Measurements from ENCODE around the gene EPOP. TPM values are rescaled to one million over a fixed set of nuclear protein-coding genes. Genes with fewer than 3 reads are reported as not detected.

The EPOP gene
- total RNA-seq, 1 experiment from 2014 or later: 12.6 TPM

DNA sequence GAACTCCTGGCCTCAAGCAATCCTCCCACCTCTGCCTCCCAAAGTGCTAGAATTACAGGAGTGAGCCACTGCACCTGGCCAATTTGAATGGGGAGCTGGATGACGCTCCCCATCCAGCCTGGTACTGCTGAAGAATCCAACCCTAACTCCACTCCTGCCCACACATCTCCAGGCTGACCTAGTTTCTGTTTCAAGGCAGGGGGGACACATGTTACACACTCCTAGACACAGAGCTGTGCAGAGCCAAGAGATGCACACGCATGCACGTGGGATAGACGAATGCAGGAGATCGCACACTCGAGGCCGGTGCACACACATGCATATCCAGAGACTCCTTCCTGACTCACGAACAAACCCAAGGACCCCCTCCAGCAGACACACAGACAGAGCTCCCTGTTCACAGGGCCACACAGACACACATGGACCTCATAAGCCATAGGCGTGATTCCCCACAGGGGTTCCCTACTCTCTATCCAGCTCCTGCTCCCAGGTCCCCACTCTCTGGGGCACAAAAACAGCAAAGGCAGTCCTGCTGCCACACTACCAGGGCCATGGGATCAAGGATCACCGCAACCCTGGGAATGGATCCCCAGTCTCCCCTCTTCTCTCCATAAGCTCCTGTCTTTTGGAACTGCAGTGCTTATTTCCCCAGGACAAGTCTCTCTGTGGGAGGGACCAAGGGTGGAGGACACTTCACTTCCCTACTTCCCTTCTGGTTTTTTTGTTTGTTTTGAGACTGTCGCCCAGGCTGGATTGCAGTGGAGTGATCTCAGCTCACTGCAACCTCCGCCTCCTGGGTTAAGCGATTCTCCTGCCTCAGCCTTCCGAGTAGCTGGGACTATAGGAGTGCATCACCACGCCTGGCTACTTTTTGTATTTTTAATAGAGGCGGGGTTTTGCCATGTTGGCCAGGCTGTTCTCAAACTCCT, 14.4 kb downstream of the EPOP start:
- Histone ChIP-seq H3K9me2 (replicated peaks; ENCODE audit: low read length) (no peaks in the 10 kb centered on the region), H3K4me1 (ENCODE audit: insufficient read depth, low read length) (no peaks in the 10 kb centered on the region), H3K27ac (ENCODE audit: low read length) (no peak overlapping the region), H3K79me2 (ENCODE audit: low read length) (no peaks in the 10 kb centered on the region), H2AFZ (ENCODE audit: low read length) (no peak overlapping the region), H3K9me3 (ENCODE audit: low read length) (no peaks in the 10 kb centered on the region), H4K20me1 (ENCODE audit: low read length) (no peaks in the 10 kb centered on the region), H3K36me3 (ENCODE audit: low read depth, low read length) (no peaks in the 10 kb centered on the region), H3K27me3 (ENCODE audit: low read length) (no peaks in the 10 kb centered on the region), H3K4me3 (ENCODE audit: low read length) (no peak overlapping the region), H3F3A (ENCODE audit: low read length, unreplicated experiment) (no peaks in the 10 kb centered on the region), H3K9ac (ENCODE audit: low read length) (no peak overlapping the region), H3K4me2 (ENCODE audit: low read length) (no peak overlapping the region)
- no peak for TF ChIP-seq EZH2 (IDR thresholded peaks at IDR 0.05; ENCODE audit: low read length, unreplicated experiment)
- TF ChIP-seq EZH2phosphoT487 (IDR thresholded peaks at IDR 0.05; ENCODE audit: borderline replicate concordance, low read length): no peak
- TF ChIP-seq CTCF (conservative IDR thresholded peaks at IDR 0.05; ENCODE audit: low read depth, low read length): no peak
- no TSS peak for BruUV-seq (replicated peaks)
- intact Hi-C loops (cut with micrococcal nuclease): loop anchor here (10.0 kb wide), 1 partner anchor 236 kb away; the partner anchor contains the start of gene ARHGAP23
- CTCF ChIA-PET: no interaction called here
- no peak for ATAC-seq
- peak; percentile 6 for DNase-seq
- POLR2A ChIA-PET (ENCODE audit: unreplicated experiment): no interaction called here

DNA sequence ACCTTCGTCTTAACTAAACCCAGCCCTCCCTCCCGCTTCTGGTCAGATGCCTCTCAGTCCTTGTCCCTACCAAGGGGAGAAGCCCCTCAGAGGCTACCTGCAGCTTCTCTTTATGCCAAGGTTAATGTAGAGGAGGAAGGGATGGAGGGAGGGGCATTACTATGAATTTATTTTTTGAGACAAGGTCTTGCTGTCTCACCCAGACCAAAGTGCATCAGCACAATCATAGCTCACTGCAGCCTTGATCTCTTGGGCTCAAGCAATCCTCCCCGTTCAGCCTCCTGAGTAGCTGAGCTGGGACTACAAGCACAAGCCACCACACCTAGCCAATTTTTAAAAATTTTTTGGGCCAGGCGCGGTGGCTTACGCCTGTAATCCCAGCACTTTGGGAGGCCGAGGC, 15.3 kb downstream of the EPOP start:
- POLR2A ChIA-PET (ENCODE audit: unreplicated experiment): no interaction called here

More for the DNA sequence above, 15.3 kb downstream of the EPOP start:
- no peaks in the 10 kb centered on the region; the same call in 1 of the 2 replicates for H3K27me3 ChIP-seq (ENCODE audit: low read length)
- no peaks in the 10 kb centered on the region for H3K36me3 ChIP-seq (ENCODE audit: low read depth, low read length)
- ATAC-seq (no peak), DNase-seq (no peak)
- CTCF ChIA-PET: no interaction called here
- H3K27ac ChIP-seq (ENCODE audit: low read length): no peak overlapping the region
- H3K4me1 ChIP-seq (ENCODE audit: insufficient read depth, low read length): no peaks in the 10 kb centered on the region
- H3K9me3 ChIP-seq (ENCODE audit: low read length): no peaks in the 10 kb centered on the region
- H3K4me2 ChIP-seq (ENCODE audit: low read length): no peak overlapping the region
- TF ChIP-seq EZH2 (IDR thresholded peaks at IDR 0.05; ENCODE audit: low read length, unreplicated experiment) (no peak), CTCF (conservative IDR thresholded peaks at IDR 0.05; ENCODE audit: low read depth, low read length) (no peak), EZH2phosphoT487 (IDR thresholded peaks at IDR 0.05; ENCODE audit: borderline replicate concordance, low read length) (no peak)
- H3K9me2 ChIP-seq (replicated peaks; ENCODE audit: low read length): no peaks in the 10 kb centered on the region
- no peak overlapping the region for H3K9ac ChIP-seq (ENCODE audit: low read length)
- H3F3A ChIP-seq (ENCODE audit: low read length, unreplicated experiment): no peaks in the 10 kb centered on the region
- no peak overlapping the region for H2AFZ ChIP-seq (ENCODE audit: low read length)
- no TSS peak for BruUV-seq (replicated peaks)
- no peaks in the 10 kb centered on the region for H3K79me2 ChIP-seq (ENCODE audit: low read length)
- intact Hi-C loops (cut with micrococcal nuclease): no loop called here
- no peak overlapping the region for H3K4me3 ChIP-seq (ENCODE audit: low read length)
- no peaks in the 10 kb centered on the region for H4K20me1 ChIP-seq (ENCODE audit: low read length)
